Neural progenitor cell (in vitro differentiated cells): ENCODE results near the gene CYB561D1. TPM values are rescaled to one million over a fixed set of nuclear protein-coding genes. Genes with fewer than 3 reads are reported as not detected.

ENCODE experiments used
- DNase-seq: peaks from one replicate; pipeline ENCODE4 v3.0.0-alpha.2; 2016; ENCODE audit warnings: low spot score
- H2AFZ ChIP-seq: fragments of 200-600 bp; sonication (generic); replicated peaks from 2 replicates; pipeline ENCODE4 v1.6.1; 2016; ENCODE audit warnings: antibody characterized with exemption
- H3F3A ChIP-seq: fragments of 200-600 bp; sonication (generic); 2 replicates; pipeline ENCODE4 v1.6.1; 2016; ENCODE audit warnings: antibody characterized with exemption, low read depth
- H3K27ac ChIP-seq: fragments of 200-600 bp; sonication (generic); 2 replicates; pipeline ENCODE4 v1.5.1; 2016; ENCODE audit warnings: mild to moderate bottlenecking
- H3K27me3 ChIP-seq: fragments of 200-600 bp; sonication (generic); 2 replicates; pipeline ENCODE4 v1.6.1; 2016; ENCODE audit warnings: mild to moderate bottlenecking, moderate library complexity
- H3K36me3 ChIP-seq: fragments of 200-600 bp; sonication (generic); 2 replicates; pipeline ENCODE4 v1.5.1; 2016
- H3K4me1 ChIP-seq: fragments of 200-600 bp; sonication (generic); 2 replicates; pipeline ENCODE4 v1.6.1; 2016; ENCODE audit warnings: mixed run types
- H3K4me2 ChIP-seq: fragments of 200-600 bp; sonication (generic); 2 replicates; pipeline ENCODE4 v1.6.1; 2016
- H3K4me3 ChIP-seq: fragments of 200-600 bp; sonication (generic); 2 replicates; pipeline ENCODE4 v1.5.1; 2016
- H3K79me2 ChIP-seq: fragments of 200-600 bp; sonication (generic); 2 replicates; pipeline ENCODE4 v1.6.1; 2016; ENCODE audit warnings: low read depth
- H3K9ac ChIP-seq: fragments of 200-600 bp; sonication (generic); 2 replicates; pipeline ENCODE4 v1.6.1; 2016
- H3K9me3 ChIP-seq: fragments of 200-600 bp; sonication (generic); 2 replicates; pipeline ENCODE4 v1.5.1; 2016; ENCODE audit warnings: low read depth
- H4K20me1 ChIP-seq: fragments of 200-600 bp; sonication (generic); 2 replicates; pipeline ENCODE4 v1.6.1; 2016; ENCODE audit warnings: low read depth
- H3K27ac Mint-ChIP-seq: 3 replicates; pipeline ENCODE4 v1.8.0; 2021; ENCODE audit warnings: mixed read lengths
- H3K27me3 Mint-ChIP-seq: 2 replicates; pipeline ENCODE4 v1.8.0; 2022; ENCODE audit warnings: low read depth, mild to moderate bottlenecking, inconsistent platforms, moderate library complexity, mixed read lengths; ENCODE audit not compliant: insufficient read depth
- H3K36me3 Mint-ChIP-seq: 3 replicates; pipeline ENCODE4 v1.8.0; 2021; ENCODE audit warnings: mixed read lengths
- H3K4me1 Mint-ChIP-seq: 3 replicates; pipeline ENCODE4 v1.8.0; 2021; ENCODE audit warnings: mixed read lengths
- H3K4me3 Mint-ChIP-seq: 3 replicates; pipeline ENCODE4 v1.8.0; 2021; ENCODE audit warnings: mild to moderate bottlenecking, moderate library complexity, mixed read lengths
- H3K9me3 Mint-ChIP-seq: 3 replicates; pipeline ENCODE4 v1.8.0; 2020; ENCODE audit warnings: mixed read lengths
- EZH2 ChIP-seq: fragments of 200-600 bp; sonication (generic); IDR thresholded peaks from 2 replicates; pipeline ENCODE4 v1.6.1; 2017; ENCODE audit warnings: antibody characterized with exemption, mild to moderate bottlenecking, moderate library complexity
- EZH2phosphoT487 ChIP-seq: fragments of 200-600 bp; sonication (generic); IDR thresholded peaks from 2 replicates; pipeline ENCODE4 v1.6.1; 2017; ENCODE audit warnings: antibody characterized with exemption
- total RNA-seq: library from RNA; depleted of rRNA; stranded (reverse); fragments of >200 nt; gene quantifications from 2 replicates; pipeline ENCODE4 v1.2.3, GENCODE V29; 2015; ENCODE audit warnings: low replicate concordance
- TF ChIP-seq, protein P1 (sequence below): fragments of 200-600 bp; sonication (generic); IDR thresholded peaks from 2 replicates; pipeline ENCODE4 v1.5.1; 2017; ENCODE audit warnings: antibody characterized with exemption, mild to moderate bottlenecking

Gene CYB561D1
- total RNA-seq, 1 donor from 2014 or later = 4.3 TPM

DNA sequence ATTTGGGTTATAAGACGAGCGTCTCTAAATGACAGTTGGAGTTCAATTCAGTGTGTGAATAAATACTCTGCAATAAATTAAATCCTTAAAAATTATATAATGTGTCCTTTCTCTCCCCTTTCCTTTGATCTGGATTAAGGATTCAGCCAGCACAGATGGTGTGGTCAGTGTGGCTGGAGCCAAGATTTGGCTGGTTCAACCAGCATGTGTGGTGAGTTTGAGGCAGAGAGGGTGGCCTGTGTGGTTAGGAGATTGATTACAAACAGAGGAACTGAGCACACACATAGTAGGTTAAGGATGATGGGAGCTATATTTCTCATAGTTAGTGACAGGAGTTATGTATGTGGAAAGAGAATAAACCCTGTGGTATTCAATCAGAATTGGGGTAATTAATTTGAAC is 29.8 kb downstream of the CYB561D1 start:
- Histone ChIP-seq H3K36me3 (no peaks in the 10 kb centered on the region), H3F3A (no peaks in the 10 kb centered on the region), H3K4me3 (no peak overlapping the region), H3K4me2 (no peak overlapping the region), H3K27me3 (peaks cover 4% of the 10 kb centered on the region), H3K9me3 (no peaks in the 10 kb centered on the region), H3K79me2 (no peaks in the 10 kb centered on the region), H2AFZ (no peak overlapping the region), H3K27ac (no peak overlapping the region), H4K20me1 (no peaks in the 10 kb centered on the region), H3K9ac (no peak overlapping the region), H3K4me1 (no peaks in the 10 kb centered on the region)
- TF ChIP-seq EZH2phosphoT487 (no peak), EZH2 (no peak)
- TF ChIP-seq, protein P1, sequence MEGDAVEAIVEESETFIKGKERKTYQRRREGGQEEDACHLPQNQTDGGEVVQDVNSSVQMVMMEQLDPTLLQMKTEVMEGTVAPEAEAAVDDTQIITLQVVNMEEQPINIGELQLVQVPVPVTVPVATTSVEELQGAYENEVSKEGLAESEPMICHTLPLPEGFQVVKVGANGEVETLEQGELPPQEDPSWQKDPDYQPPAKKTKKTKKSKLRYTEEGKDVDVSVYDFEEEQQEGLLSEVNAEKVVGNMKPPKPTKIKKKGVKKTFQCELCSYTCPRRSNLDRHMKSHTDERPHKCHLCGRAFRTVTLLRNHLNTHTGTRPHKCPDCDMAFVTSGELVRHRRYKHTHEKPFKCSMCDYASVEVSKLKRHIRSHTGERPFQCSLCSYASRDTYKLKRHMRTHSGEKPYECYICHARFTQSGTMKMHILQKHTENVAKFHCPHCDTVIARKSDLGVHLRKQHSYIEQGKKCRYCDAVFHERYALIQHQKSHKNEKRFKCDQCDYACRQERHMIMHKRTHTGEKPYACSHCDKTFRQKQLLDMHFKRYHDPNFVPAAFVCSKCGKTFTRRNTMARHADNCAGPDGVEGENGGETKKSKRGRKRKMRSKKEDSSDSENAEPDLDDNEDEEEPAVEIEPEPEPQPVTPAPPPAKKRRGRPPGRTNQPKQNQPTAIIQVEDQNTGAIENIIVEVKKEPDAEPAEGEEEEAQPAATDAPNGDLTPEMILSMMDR = no peak
- Mint-ChIP-seq H3K27me3 (peaks cover 12% of the 10 kb centered on the region), H3K36me3 (no peaks in the 10 kb centered on the region), H3K9me3 (no peaks in the 10 kb centered on the region), H3K4me1 (peaks cover 6% of the 10 kb centered on the region), H3K4me3 (no peak overlapping the region), H3K27ac (no peak overlapping the region)
- DNase-seq = no peak

DNA sequence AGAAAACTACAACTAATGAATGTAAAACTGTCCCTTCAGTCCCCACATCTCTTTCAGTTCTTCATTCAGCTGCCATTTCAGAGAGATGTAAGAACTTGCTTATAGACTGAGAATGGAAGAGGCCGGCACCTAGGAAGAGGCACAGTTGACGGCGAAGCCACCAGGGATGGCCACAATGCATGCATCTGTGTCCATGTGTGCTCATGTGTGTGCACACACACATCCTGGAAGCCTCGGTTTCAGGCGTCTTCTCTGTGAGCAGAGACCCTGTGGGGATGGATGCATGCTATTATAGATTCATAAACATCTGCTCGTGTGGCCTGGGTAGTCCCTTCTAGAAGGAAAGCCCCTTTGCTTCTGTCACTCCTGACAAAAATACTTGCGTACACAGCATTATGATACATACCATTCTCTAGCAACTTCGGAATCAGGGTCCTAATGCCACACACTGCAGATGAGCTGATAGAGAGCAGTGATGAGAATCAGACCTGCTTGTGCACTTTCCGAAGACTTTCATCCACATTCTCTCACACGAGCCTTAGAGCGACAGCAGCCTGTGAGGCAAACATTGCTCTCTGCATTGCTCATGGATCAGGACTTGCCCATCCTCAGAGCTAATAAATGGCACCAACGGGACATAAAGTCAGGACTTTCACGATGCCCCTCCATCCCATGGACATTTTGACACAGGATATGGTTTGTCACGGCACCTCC is 33.4 kb downstream of the CYB561D1 start:
- Mint-ChIP-seq H3K36me3 (no peaks in the 10 kb centered on the region), H3K4me3 (no peak overlapping the region), H3K27ac (peak overlapping the region; percentile 4), H3K4me1 (peaks cover 22% of the 10 kb centered on the region), H3K27me3 (peaks cover 9% of the 10 kb centered on the region), H3K9me3 (no peaks in the 10 kb centered on the region)
- Histone ChIP-seq H4K20me1 (no peaks in the 10 kb centered on the region), H3K27ac (no peak overlapping the region), H3K9ac (no peak overlapping the region), H2AFZ (no peak overlapping the region), H3F3A (peaks cover 5% of the 10 kb centered on the region), H3K4me2 (no peak overlapping the region), H3K36me3 (no peaks in the 10 kb centered on the region), H3K4me1 (peaks cover 12% of the 10 kb centered on the region), H3K4me3 (no peak overlapping the region), H3K9me3 (no peaks in the 10 kb centered on the region), H3K27me3 (peaks cover 4% of the 10 kb centered on the region), H3K79me2 (no peaks in the 10 kb centered on the region)
- TF ChIP-seq EZH2 (no peak), EZH2phosphoT487 (no peak)
- TF ChIP-seq, protein P1 = no peak
- DNase-seq = no peak

DNA sequence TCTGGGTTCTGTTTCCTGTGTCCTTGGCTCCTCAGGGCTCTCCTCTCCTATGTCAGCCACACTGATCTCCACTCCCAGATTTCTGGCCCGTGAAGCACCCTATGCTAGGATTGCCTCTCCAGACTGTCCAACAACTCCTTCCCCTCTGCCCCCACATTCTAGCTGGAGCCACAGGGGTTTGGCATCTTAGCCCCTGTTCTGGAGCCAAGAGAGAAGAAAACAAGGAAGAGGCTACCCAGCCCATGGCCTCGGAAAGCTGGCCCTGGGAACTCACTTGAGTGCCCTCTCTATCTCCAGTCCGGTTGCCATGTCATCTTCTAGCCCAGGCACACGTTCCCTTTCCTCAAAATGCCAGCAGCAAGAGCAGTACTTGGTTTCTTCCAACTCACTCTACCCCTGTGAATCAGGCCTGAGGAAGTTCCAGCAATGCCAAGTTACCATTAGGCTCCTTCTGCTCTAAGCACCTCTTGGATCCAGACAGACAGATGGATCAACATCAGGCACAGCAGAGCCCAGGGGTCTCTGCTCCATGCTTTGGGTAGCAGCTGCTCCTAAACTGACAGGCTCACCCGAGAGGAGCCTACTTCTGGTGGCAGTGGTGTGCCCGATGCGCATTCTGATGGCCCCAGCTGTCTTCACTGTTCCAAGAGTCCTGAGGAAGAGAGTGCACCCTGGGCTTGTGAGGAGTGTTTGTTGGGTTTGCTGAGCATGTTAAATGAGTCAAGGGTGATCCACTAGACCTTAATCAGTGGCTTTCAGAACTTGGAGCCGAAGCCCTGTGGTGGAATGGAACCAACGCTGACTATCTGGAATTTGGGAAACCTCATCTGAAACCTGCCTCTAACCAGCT is 34.2 kb downstream of the CYB561D1 start:
- Histone ChIP-seq H3K27me3 (peaks cover 4% of the 10 kb centered on the region), H3K4me2 (no peak overlapping the region), H3F3A (peaks cover 5% of the 10 kb centered on the region), H3K79me2 (no peaks in the 10 kb centered on the region), H4K20me1 (no peaks in the 10 kb centered on the region), H2AFZ (no peak overlapping the region), H3K4me3 (no peak overlapping the region), H3K36me3 (no peaks in the 10 kb centered on the region), H3K27ac (no peak overlapping the region), H3K9me3 (no peaks in the 10 kb centered on the region), H3K9ac (no peak overlapping the region), H3K4me1 (peaks cover 15% of the 10 kb centered on the region)
- Mint-ChIP-seq H3K36me3 (no peaks in the 10 kb centered on the region), H3K27me3 (peaks cover 7% of the 10 kb centered on the region), H3K4me1 (peaks cover 27% of the 10 kb centered on the region), H3K4me3 (no peak overlapping the region), H3K9me3 (no peaks in the 10 kb centered on the region), H3K27ac (peak overlapping the region; percentile 4)
- DNase-seq = no peak
- TF ChIP-seq EZH2phosphoT487 = no peak
- TF ChIP-seq, protein P1 = no peak
- no peak for TF ChIP-seq EZH2
